HG03064 (cell line): Measurements from ENCODE around the gene ANK2.
A peak's percentile ranks its signal among the peaks of the same experiment; 100 is the strongest.

Source experiments
- ATAC-seq: cut with Tn5 transposase; IDR thresholded peaks from one replicate; pipeline ENCODE4 v1.9.1; 2021; ENCODE audit warnings: low read depth; ENCODE audit not compliant: unreplicated experiment

Gene ANK2

GRCh38 chr4:113270520-113271319 lies 221.3 kb downstream of the ANK2 start:
- no peak for ATAC-seq

GRCh38 chr4:113272523-113272922 lies 223.1 kb downstream of the ANK2 start:
- ATAC-seq = no peak

GRCh38 chr4:113273721-113274220 lies 224.3 kb downstream of the ANK2 start:
- ATAC-seq = no peak

GRCh38 chr4:113276464-113277170 lies 227.2 kb downstream of the ANK2 start:
- ATAC-seq = no peak

- peak; percentile 100 for ATAC-seq
Observed at GRCh38 chr4:113278324-113278934, 229.0 kb downstream of the ANK2 start.

- no peak for ATAC-seq
Observed at GRCh38 chr4:113285501-113285900, 236.0 kb downstream of the ANK2 start.

- ATAC-seq = no peak
Observed at GRCh38 chr4:113288257-113288656, 238.8 kb downstream of the ANK2 start.

GRCh38 chr4:113288696-113289095 lies 239.2 kb downstream of the ANK2 start:
- no peak for ATAC-seq

GRCh38 chr4:113289766-113290165 lies 240.3 kb downstream of the ANK2 start:
- ATAC-seq = no peak

- ATAC-seq = no peak
Observed at GRCh38 chr4:113290666-113291065, 241.2 kb downstream of the ANK2 start.

GRCh38 chr4:113292371-113293042 lies 243.1 kb downstream of the ANK2 start:
- ATAC-seq = no peak

GRCh38 chr4:113293043-113293560 lies 243.6 kb downstream of the ANK2 start:
- ATAC-seq = no peak

- ATAC-seq = no peak
Observed at GRCh38 chr4:113293674-113294073, 244.2 kb downstream of the ANK2 start.

GRCh38 chr4:113294908-113295307 lies 245.5 kb downstream of the ANK2 start:
- ATAC-seq = no peak

GRCh38 chr4:113300471-113300928 lies 251.0 kb downstream of the ANK2 start:
- ATAC-seq = no peak

- ATAC-seq = no peak
Observed at GRCh38 chr4:113302051-113302450, 252.6 kb downstream of the ANK2 start.

- no peak for ATAC-seq
Observed at GRCh38 chr4:113303315-113303714, 253.9 kb downstream of the ANK2 start.

GRCh38 chr4:113311047-113311446 lies 261.6 kb downstream of the ANK2 start:
- ATAC-seq = no peak

GRCh38 chr4:113312529-113312928 lies 263.1 kb downstream of the ANK2 start:
- no peak for ATAC-seq

- ATAC-seq = no peak
Observed at GRCh38 chr4:113314426-113314825, 265.0 kb downstream of the ANK2 start.
